Vagina (tissue), 2 donors: Measurements from ENCODE around the gene LRRC36.

ENCODE experiments used
- POLR2A ChIP-seq, 2 donors: fragments of 450-650 bp; IDR thresholded peaks; one replicate each; pipeline ENCODE4 v1.6.1; 2017; ENCODE audit warnings: antibody characterized with exemption in 2 of 2, mild to moderate bottlenecking in 2 of 2, moderate library complexity in 2 of 2
- POLR2AphosphoS5 ChIP-seq, 2 donors: sonication (generic); formaldehyde crosslinking; IDR thresholded peaks; one replicate each; pipeline ENCODE4 v1.9.0; 2017; ENCODE audit warnings: antibody characterized with exemption in 2 of 2, mild to moderate bottlenecking in 2 of 2, low read depth in 1 of 2; ENCODE audit not compliant: insufficient read depth in 1 of 2
- TF ChIP-seq, protein P1 (sequence below), 3 experiments: fragments of 450-650 bp in 2 of 3; fragments of 200-600 bp in 1 of 3; sonication (generic) in 1 of 3; IDR thresholded peaks; one replicate each; pipeline ENCODE4 v1.5.1; 2017 to 2019; ENCODE audit warnings: antibody characterized with exemption in 3 of 3, mild to moderate bottlenecking in 2 of 3, moderate library complexity in 2 of 3

DNA sequence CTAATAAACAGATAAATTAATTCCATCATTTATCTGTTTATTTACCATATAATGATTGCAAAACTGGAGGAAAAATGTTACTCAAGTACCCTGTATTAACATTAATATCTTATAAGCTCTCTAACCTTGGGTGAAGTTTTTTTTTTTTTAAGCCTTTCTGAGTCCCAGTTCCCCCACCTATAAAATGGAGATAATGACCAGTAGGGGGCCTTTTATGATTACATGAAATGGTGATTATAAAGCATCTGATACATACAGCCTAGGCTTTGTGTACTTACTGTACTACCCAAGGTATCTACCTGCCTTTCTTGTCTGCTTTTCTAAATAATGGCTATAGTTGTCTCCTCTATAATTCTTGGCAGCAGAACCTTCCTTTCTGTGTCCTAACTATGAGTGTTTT is 22.6 kb downstream of the LRRC36 start:
- TF ChIP-seq, protein P1, sequence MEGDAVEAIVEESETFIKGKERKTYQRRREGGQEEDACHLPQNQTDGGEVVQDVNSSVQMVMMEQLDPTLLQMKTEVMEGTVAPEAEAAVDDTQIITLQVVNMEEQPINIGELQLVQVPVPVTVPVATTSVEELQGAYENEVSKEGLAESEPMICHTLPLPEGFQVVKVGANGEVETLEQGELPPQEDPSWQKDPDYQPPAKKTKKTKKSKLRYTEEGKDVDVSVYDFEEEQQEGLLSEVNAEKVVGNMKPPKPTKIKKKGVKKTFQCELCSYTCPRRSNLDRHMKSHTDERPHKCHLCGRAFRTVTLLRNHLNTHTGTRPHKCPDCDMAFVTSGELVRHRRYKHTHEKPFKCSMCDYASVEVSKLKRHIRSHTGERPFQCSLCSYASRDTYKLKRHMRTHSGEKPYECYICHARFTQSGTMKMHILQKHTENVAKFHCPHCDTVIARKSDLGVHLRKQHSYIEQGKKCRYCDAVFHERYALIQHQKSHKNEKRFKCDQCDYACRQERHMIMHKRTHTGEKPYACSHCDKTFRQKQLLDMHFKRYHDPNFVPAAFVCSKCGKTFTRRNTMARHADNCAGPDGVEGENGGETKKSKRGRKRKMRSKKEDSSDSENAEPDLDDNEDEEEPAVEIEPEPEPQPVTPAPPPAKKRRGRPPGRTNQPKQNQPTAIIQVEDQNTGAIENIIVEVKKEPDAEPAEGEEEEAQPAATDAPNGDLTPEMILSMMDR (IDR thresholded peaks at IDR 0.05) = no peak
- TF ChIP-seq POLR2A (IDR thresholded peaks at IDR 0.05) (no peak), POLR2AphosphoS5 (IDR thresholded peaks at IDR 0.05; ENCODE audit: insufficient read depth in 1 of 2, low read depth in 1 of 2) (no peak)
